ENCODE measurements around the gene PKHD1.

The PKHD1 gene

DNA sequence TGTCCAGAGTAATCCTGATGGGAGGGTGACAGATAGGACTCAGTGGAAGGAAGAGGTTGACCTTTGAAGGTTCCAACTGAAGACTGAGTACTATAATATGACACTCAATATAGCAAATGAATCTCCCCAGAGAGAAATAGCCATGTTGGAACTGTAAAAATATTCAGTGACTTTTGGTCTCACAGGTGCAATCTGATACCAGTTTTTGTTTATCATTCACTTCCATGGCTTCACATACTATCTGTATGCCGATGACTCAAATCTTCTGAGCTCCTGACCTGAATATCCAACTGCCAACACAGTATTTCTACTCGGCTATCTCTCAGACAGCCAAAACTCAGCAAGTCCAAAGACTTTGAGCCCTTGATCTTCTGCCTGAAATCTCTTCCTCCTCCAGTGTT lies 21.8 kb upstream of the PKHD1 start:
- no peak overlapping the region for H3K4me3 ChIP-seq (replicated peaks; ENCODE audit: low read depth, low read length)
- TF ChIP-seq, protein P1, sequence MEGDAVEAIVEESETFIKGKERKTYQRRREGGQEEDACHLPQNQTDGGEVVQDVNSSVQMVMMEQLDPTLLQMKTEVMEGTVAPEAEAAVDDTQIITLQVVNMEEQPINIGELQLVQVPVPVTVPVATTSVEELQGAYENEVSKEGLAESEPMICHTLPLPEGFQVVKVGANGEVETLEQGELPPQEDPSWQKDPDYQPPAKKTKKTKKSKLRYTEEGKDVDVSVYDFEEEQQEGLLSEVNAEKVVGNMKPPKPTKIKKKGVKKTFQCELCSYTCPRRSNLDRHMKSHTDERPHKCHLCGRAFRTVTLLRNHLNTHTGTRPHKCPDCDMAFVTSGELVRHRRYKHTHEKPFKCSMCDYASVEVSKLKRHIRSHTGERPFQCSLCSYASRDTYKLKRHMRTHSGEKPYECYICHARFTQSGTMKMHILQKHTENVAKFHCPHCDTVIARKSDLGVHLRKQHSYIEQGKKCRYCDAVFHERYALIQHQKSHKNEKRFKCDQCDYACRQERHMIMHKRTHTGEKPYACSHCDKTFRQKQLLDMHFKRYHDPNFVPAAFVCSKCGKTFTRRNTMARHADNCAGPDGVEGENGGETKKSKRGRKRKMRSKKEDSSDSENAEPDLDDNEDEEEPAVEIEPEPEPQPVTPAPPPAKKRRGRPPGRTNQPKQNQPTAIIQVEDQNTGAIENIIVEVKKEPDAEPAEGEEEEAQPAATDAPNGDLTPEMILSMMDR (IDR thresholded peaks at IDR 0.05; ENCODE audit: low read depth, low read length, missing control alignments), result no peak
- no peak for DNase-seq (ENCODE audit: extremely low read depth, low read depth)

DNA sequence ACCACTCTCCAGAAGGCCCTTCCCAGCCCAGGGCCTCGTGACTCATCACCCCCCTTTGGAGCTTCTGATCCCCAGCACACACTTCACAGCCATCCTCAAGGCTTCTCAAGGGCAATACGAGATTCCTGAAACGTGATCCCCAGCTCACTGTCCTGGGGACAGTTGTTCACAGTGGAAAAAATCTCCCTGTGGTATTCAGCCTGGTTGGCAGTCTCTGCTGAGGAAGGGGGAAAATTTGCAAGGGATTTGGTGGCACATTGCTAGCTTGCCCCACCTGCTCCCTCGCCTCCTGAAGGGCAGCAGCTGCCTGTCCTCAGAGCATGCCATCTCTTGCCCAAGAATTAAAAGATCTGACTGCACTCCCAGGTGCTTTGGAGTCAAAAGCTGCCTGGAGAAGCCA lies 20.7 kb upstream of the PKHD1 start:
- DNase-seq (ENCODE audit: extremely low read depth, low read depth), result no peak

DNA sequence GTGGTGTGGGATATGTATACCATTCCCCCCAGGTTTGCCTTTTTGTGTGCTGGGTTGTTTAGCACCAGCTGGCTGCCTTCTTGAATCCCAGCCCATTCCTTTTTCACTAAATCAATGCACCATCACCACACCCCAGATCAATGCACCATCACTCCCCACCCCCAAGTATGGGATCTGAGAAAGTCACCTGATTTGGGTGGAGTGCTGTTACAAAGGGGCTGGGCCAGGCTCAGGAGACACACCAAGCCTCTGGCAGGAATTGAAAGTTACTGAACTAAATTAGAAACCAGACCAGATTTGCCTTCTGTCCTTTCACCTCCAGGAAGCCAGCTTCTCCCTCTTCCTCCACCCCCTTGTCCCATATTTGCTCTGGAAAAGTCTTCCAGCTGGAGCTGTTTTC lies 19.6 kb upstream of the PKHD1 start:
- H3K4me3 ChIP-seq (replicated peaks; ENCODE audit: low read depth, low read length), result no peak overlapping the region
- TF ChIP-seq, protein P1 (IDR thresholded peaks at IDR 0.05; ENCODE audit: low read depth, low read length, missing control alignments), result no peak
- DNase-seq (ENCODE audit: extremely low read depth, low read depth), result no peak

More for the DNA sequence above, 20.7 kb upstream of the PKHD1 start:
- TF ChIP-seq, protein P1 (IDR thresholded peaks at IDR 0.05; ENCODE audit: low read depth, low read length, missing control alignments), result no peak
- no peak overlapping the region for H3K4me3 ChIP-seq (replicated peaks; ENCODE audit: low read depth, low read length)

GRCh38 chr6:52104979-52105378 lies 17.6 kb upstream of the PKHD1 start:
- TF ChIP-seq, protein P1 (IDR thresholded peaks at IDR 0.05; ENCODE audit: low read depth, low read length, missing control alignments), result no peak
- H3K4me3 ChIP-seq (replicated peaks; ENCODE audit: low read depth, low read length), result no peak overlapping the region
- no peak for DNase-seq (ENCODE audit: extremely low read depth, low read depth)

GRCh38 chr6:52103623-52104022 lies 16.2 kb upstream of the PKHD1 start:
- TF ChIP-seq, protein P1 (IDR thresholded peaks at IDR 0.05; ENCODE audit: low read depth, low read length, missing control alignments), result no peak
- no peak overlapping the region for H3K4me3 ChIP-seq (replicated peaks; ENCODE audit: low read depth, low read length)
- DNase-seq (ENCODE audit: extremely low read depth, low read depth), result no peak

- DNase-seq (ENCODE audit: extremely low read depth, low read depth), result no peak
- H3K4me3 ChIP-seq (replicated peaks; ENCODE audit: low read depth, low read length), result no peak overlapping the region
- TF ChIP-seq, protein P1 (IDR thresholded peaks at IDR 0.05; ENCODE audit: low read depth, low read length, missing control alignments), result no peak
These were observed 15.0 kb upstream of the PKHD1 start for GRCh38 chr6:52102405-52102804.

GRCh38 chr6:52098721-52099120 lies 11.3 kb upstream of the PKHD1 start:
- no peak overlapping the region for H3K4me3 ChIP-seq (replicated peaks; ENCODE audit: low read depth, low read length)
- DNase-seq (ENCODE audit: extremely low read depth, low read depth), result no peak

More at GRCh38 chr6:52098721-52099120, 11.3 kb upstream of the PKHD1 start:
- TF ChIP-seq, protein P1 (IDR thresholded peaks at IDR 0.05; ENCODE audit: low read depth, low read length, missing control alignments), result no peak

Measured in HFF-Myc (cell line).